ENCODE results near the gene REM2.
"Not testable (repeated sequence)": the region's sequence is repeated elsewhere in the genome, so short reads cannot be mapped to it uniquely, and the experiment has no call there.

Gene REM2

DNA sequence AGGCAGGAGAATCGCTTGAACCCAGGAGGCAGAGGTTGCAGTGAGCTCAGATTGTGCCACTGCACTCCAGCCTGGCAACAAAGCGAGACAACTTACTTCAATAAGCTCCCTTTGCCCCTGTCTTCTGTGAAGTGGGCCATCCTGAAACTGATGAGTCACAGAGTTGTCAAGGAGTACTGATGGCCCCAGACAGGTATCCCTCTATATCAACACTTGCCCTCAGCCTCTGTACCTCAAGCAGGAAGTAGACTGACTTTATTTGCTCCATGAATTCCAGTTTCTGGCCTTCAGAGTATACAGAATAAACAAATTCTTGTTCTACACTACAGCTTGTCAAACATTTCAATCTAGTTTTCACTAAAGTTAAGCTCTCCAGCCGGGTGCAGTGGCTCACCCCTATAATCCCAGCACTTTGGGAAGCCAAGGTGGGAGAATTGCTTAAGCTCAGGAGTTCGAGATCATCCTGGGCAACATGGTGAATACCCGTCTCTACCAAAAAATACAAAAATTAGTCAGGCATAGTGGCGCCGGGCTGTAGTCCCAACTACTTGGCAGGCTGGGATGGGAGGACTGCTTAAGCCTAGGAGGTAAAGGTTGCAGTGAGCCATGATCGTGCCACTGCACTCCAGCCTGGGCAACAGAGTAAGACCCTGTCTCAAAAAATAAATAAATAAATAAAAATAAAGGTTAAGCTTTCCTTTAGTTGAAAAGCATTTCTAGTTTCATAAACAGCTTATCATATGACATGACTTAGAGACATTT, 27.9 kb upstream of the REM2 start:
- no peak for TF ChIP-seq CTCF (IDR thresholded peaks at IDR 0.05; ENCODE audit: extremely low read depth, insufficient read depth, missing control alignments)
- in situ Hi-C loops (cut with MboI; ENCODE audit: low pct_unique_long_range_greater_than_20kb, low sequenced_read_pairs, unreplicated experiment), result loop anchor here (10.0 to 25.0 kb wide), 3 partner anchors 80 to 268 kb away; partner anchors contain the start of genes ABHD4 and DAD1
- no peak for DNase-seq (ENCODE audit: low spot score)

- no peak for DNase-seq (ENCODE audit: low spot score)
- TF ChIP-seq CTCF (IDR thresholded peaks at IDR 0.05; ENCODE audit: extremely low read depth, insufficient read depth, missing control alignments), result no peak
- in situ Hi-C loops (cut with MboI; ENCODE audit: low pct_unique_long_range_greater_than_20kb, low sequenced_read_pairs, unreplicated experiment), result loop anchor here (10.0 to 25.0 kb wide), 3 partner anchors 82 to 269 kb away; partner anchors contain the start of genes ABHD4 and DAD1
Observed at GRCh38 chr14:22856428-22856827, 26.6 kb upstream of the REM2 start.

DNA sequence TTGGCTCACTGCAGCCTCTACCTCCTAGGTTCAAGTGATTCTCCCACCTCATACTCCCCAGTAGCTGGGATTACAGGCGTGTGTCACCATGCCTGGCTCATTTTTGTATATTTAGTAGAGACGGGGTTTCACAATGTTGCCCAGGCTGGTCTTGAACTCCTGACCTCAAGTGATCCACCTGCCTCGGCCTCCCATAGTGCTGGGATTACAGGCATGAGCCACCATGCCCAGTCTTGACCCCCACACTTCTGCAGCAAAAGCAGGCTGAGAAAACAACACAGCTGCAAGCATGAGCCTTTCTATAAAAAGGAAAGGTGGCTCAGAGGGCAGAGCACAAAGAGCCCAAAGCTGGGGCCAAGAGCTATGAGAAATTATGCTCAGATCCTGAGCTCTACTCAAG, 22.6 kb upstream of the REM2 start:
- in situ Hi-C loops (cut with MboI; ENCODE audit: low pct_unique_long_range_greater_than_20kb, low sequenced_read_pairs, unreplicated experiment), result loop anchor here (10.0 to 25.0 kb wide), 2 partner anchors 273 to 466 kb away; partner anchors contain the start of genes ABHD4 and DAD1
- DNase-seq (ENCODE audit: low spot score), result not testable (repeated sequence)

- in situ Hi-C loops (cut with MboI; ENCODE audit: low pct_unique_long_range_greater_than_20kb, low sequenced_read_pairs, unreplicated experiment), result loop anchor here (10.0 to 25.0 kb wide), 2 partner anchors 274 to 467 kb away; partner anchors contain the start of genes ABHD4 and DAD1
- no peak for DNase-seq (ENCODE audit: low spot score)
- no peak for TF ChIP-seq CTCF (IDR thresholded peaks at IDR 0.05; ENCODE audit: extremely low read depth, insufficient read depth, missing control alignments)
Observed at GRCh38 chr14:22861651-22862050, 21.4 kb upstream of the REM2 start.

- DNase-seq (ENCODE audit: low spot score), result no peak
- in situ Hi-C loops (cut with MboI; ENCODE audit: low pct_unique_long_range_greater_than_20kb, low sequenced_read_pairs, unreplicated experiment), result loop anchor here (10.0 to 25.0 kb wide), 2 partner anchors 278 to 470 kb away; partner anchors contain the start of genes ABHD4 and DAD1
- no peak for TF ChIP-seq CTCF (IDR thresholded peaks at IDR 0.05; ENCODE audit: extremely low read depth, insufficient read depth, missing control alignments)
Observed at GRCh38 chr14:22864979-22865378, 18.0 kb upstream of the REM2 start.

DNA sequence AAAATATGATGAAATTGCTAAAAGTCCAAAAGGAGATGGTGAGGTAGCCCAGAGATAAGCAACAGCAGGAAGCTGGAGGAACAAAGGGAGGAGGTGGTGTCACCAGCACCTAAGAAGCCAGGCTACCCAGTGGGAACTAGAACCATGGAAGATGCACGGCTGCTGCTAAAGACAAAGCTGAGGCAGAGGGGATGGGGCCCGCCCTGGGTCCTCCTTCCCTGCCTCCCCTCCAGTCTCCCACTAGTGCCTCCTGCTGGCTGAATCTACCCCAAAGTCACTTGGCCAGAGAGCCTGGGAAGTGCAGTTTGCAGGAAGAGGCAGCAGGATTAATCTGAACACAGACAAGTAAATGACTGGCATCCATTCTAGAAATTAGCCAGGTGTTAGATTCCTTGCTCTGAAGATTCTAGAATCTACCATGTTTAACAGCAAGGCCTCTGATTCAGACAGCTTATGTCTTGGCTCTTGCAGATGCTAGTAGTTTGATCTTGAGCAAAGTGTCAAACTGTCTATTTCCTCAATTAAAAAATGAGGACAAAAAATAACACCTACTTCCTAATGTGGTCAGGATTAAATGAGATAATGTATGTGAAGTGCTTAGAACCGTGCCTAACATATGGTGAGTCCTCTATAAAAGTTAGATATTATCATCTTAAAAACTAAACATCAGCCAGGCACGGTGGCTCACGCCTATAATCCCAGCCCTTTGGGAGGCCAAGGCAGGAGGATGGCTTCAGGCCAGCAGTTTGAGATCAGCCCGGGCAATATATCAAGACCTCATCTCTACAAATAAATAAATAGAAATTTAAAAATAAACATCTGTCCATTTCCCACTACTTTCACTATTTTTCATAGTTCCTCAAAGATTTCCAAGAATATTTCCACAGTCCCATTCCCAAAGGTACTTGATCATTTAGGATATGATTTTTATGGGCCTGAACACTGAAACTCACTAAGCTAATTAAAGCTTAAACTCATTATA, 17.3 kb upstream of the REM2 start:
- peak; percentile 15 for DNase-seq (ENCODE audit: low spot score)
- in situ Hi-C loops (cut with MboI; ENCODE audit: low pct_unique_long_range_greater_than_20kb, low sequenced_read_pairs, unreplicated experiment), result loop anchor here (10.0 to 25.0 kb wide), 2 partner anchors 278 to 471 kb away; partner anchors contain the start of genes ABHD4 and DAD1
- TF ChIP-seq CTCF (IDR thresholded peaks at IDR 0.05; ENCODE audit: extremely low read depth, insufficient read depth, missing control alignments), result peak; percentile 44
